Aorta (tissue), 5 donors: ENCODE results near the gene PPARA. TPM values are rescaled to one million over a fixed set of nuclear protein-coding genes. Genes with fewer than 3 reads are reported as not detected.
"Not testable (repeated sequence)": the region's sequence is repeated elsewhere in the genome, so short reads cannot be mapped to it uniquely, and the experiment has no call there.

Experiments
- ATAC-seq: fragments of 200-7000 bp; cut with Tn5 transposase; one replicate; pipeline ENCODE4 v1.9.1; 2022; ENCODE audit warnings: moderate library complexity; ENCODE audit not compliant: low FRiP score
- DNase-seq, 2 donors: peaks; one replicate each; pipeline ENCODE4 v3.0.0-alpha.2; 2020
- H3K27ac ChIP-seq, 2 donors: one replicate each; pipeline ENCODE4 v1.5.1; 2013; ENCODE audit warnings: low read length in 2 of 2, mild to moderate bottlenecking in 2 of 2, moderate library complexity in 2 of 2, control low read depth in 1 of 2, inconsistent platforms in 1 of 2, low read depth in 1 of 2
- H3K27me3 ChIP-seq, 2 donors: one replicate each; pipeline ENCODE4 v1.6.1; 2013; ENCODE audit warnings: control low read depth in 1 of 2, low read length in 1 of 2, mild to moderate bottlenecking in 1 of 2, moderate library complexity in 1 of 2; ENCODE audit not compliant: insufficient read depth in 2 of 2, control insufficient read depth in 1 of 2
- H3K36me3 ChIP-seq, 2 donors: one replicate each; pipeline ENCODE4 v1.6.1; 2013; ENCODE audit warnings: control low read depth in 1 of 2, low read length in 1 of 2, mild to moderate bottlenecking in 1 of 2; ENCODE audit not compliant: insufficient read depth in 2 of 2, control insufficient read depth in 1 of 2
- H3K4me1 ChIP-seq, 2 donors: one replicate each; pipeline ENCODE4 v1.6.1; 2013; ENCODE audit warnings: low read length in 2 of 2, control low read depth in 1 of 2, mild to moderate bottlenecking in 1 of 2, moderate library complexity in 1 of 2; ENCODE audit not compliant: insufficient read depth in 2 of 2, control insufficient read depth in 1 of 2
- H3K4me3 ChIP-seq, 2 donors: one replicate each; pipeline ENCODE4 v1.5.1; 2013; ENCODE audit warnings: low read length in 2 of 2, control low read depth in 1 of 2, mild to moderate bottlenecking in 1 of 2
- H3K9me3 ChIP-seq: one replicate; pipeline ENCODE4 v1.6.1; 2013; ENCODE audit warnings: mild to moderate bottlenecking, low read length; ENCODE audit not compliant: control insufficient read depth
- WGBS, 2 donors: extraction: QIAGEN DNeasy Blood & Tissue Kit; methylation state at CpG; one replicate each; pipeline ENCODE4 v1.1.7; 2013; 5-methylcytosine and 5-hydroxymethylcytosine counted together
- intact Hi-C, 2 donors: fragments of 100-400 bp; cut with DNase I; formaldehyde crosslinking; loops; one replicate each; pipeline versions ENCODE4 v1.14.2 to v1.15.0; 2022
- polyA plus RNA-seq, 2 donors: library from polyadenylated mRNA; stranded (reverse); fragments of 200-250 nt; gene quantifications; one replicate each; pipeline ENCODE4 v1.2.3, GENCODE V29; 2013
- total RNA-seq, 2 donors: library from RNA; stranded (reverse); fragmentation: NEBNext Ultra II Directional; extraction: Animal tissue kit (Norgen Biotek cat#: 25700); gene quantifications; one replicate each; pipeline ENCODE4 v1.2.1, GENCODE V29; 2021
- donor health status: healthy with polysubstance abuse.
- donor health status: Bipolar disorder and iron deficiency.
- donor health status: DM: no; HTN: no; CAD: no.
- donor health status: DM: no; HTN: no; CAD: no.
- donor health status: DM: yes; HTN: yes; CAD: no.

Gene PPARA
- total and polyA plus RNA-seq, 4 donors: 6.9 to 32.1 (median 19.7) TPM

DNA sequence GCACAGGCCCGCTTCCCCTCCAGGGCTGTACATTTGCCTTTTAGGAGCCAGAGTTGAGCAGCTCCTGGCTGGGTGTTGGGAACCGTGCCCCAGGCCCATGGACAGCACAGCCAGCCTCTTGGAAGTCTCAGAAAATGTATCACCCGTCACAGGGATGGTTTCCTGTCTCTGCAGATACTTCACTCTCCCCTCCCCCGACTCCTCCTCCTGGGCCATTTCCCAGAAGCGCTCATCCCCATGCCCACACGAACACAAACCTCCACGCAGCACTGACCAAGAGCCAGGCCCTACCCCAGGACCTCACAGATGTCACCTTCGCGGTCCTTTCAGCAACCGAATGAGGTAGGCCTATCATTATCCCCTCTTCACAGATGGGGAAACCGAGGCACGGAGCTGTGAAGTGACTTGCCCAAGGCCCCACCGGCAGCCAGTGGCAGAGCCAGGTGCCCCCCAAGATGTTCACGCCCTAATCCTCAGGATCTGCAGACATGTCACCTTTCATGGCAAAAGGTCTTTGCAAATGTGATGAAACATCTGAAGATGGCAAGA is 13.0 kb upstream of the PPARA start:
- intact Hi-C loops: no loop called here
- Histone ChIP-seq H3K9me3 (no peaks in the 10 kb centered on the region), H3K4me1 (no peaks in the 10 kb centered on the region), H3K27ac (no peak overlapping the region), H3K36me3 (no peaks in the 10 kb centered on the region), H3K27me3 (no peaks in the 10 kb centered on the region), H3K4me3 (no peak overlapping the region)
- 89 to 92% methylated on average over 13 to 14 of the region's 14 CpGs for WGBS, 2 donors
- DNase-seq (no peak), ATAC-seq (no peak)

DNA sequence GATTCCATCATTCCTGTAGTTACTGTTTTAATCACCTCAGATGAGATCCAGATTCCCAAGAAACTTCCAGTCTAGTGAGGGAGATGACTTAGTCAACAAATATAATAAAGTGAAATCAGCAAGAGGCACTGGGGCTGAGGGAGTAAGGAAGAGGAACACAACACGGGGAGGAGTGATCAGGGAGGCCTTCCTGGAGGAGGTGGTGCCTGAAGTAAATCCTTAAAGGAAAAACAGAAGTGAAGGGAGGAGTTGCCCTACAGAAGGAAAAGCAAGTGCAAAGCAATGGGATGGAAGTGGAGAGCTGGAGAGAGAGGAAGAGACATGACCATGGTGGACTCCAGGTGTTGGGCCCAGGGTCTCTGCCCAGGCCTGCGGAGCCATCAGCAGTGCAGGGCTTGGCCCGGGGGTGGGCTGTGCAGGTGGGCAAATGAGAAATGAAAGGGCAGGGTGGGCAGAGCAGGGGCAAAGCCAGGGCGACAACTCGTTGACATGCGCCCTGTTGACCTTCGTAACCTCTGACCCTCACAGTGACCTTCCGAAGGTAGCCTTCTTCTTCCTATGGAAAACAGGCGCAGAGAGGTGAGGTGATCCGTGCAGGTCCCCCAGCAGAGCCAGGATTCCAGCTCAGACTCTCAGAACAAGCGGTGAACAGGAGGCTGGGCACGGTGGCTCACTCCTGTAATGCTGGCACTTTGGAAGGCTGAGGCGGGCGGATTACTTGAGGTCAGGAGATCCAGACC is 12.1 kb upstream of the PPARA start:
- Histone ChIP-seq H3K9me3 (no peaks in the 10 kb centered on the region), H3K27ac (no peak overlapping the region), H3K27me3 (no peaks in the 10 kb centered on the region), H3K4me3 (no peak overlapping the region), H3K4me1 (no peaks in the 10 kb centered on the region), H3K36me3 (no peaks in the 10 kb centered on the region)
- no peak for ATAC-seq
- WGBS, 2 donors: 88 to 90% methylated on average over 14 of the region's 14 CpGs
- intact Hi-C loops: no loop called here
- DNase-seq: peak in 1 of 2 donors; percentile 40

DNA sequence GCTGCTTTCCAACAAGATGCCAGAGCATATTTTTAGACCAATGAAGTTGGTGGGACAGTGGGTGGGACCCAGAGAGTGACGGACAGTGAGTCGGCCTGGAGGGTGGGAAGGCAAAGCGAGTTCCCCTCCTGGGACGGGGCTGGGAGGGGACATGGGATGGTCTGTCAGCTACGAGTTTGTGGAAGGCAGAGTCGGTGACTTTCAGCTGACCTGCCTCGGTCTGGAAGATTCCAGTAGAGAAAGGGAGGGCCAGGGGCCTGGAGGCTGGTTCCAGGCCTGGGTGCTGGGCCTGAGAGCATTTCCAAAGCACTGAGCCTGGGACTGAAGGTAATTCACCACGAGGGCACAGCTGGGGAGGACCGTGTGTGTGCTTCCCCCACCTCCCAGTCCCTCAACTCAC is 10.9 kb upstream of the PPARA start:
- WGBS, 2 donors: 25 to 37% methylated on average over 8 to 9 of the region's 9 CpGs
- H3K27ac ChIP-seq, H3K4me1 ChIP-seq, H3K4me3 ChIP-seq, H3K27me3 ChIP-seq, H3K36me3 ChIP-seq, intact Hi-C loops, H3K9me3 ChIP-seq: not testable (repeated sequence)
- DNase-seq: peak; percentile 69 to 75
- ATAC-seq: peak; percentile 67

DNA sequence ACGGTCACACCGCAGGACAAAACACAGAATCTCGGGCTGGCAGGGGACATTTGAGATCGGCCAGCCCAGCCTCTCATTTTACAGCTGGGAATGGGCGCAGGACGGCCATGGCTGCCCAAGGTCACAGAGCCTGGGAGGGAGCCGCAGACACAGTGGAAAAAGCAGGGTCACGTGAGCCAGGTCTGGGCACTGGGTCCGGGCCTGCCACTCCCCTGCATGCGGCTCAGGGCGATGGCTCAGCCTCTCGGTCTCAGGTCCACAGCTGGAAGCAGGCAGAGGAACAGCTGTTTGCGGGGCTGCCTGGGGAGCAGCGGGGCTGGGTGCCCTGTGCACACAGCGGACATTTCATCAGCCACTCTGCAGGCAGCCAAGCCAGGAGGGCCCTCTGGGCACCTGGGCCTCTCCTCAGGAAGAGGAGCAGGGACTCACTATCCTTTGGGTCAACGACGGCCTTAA is 10.4 kb upstream of the PPARA start:
- 46 to 51% methylated on average over 17 of the region's 17 CpGs for WGBS, 2 donors
- Histone ChIP-seq H3K9me3 (no peaks in the 10 kb centered on the region), H3K27ac (no peak overlapping the region), H3K36me3 (no peaks in the 10 kb centered on the region), H3K27me3 (no peaks in the 10 kb centered on the region), H3K4me3 (no peak overlapping the region), H3K4me1 (no peaks in the 10 kb centered on the region)
- intact Hi-C loops: no loop called here
- ATAC-seq (no peak), DNase-seq (peak; percentile 66 to 76)

DNA sequence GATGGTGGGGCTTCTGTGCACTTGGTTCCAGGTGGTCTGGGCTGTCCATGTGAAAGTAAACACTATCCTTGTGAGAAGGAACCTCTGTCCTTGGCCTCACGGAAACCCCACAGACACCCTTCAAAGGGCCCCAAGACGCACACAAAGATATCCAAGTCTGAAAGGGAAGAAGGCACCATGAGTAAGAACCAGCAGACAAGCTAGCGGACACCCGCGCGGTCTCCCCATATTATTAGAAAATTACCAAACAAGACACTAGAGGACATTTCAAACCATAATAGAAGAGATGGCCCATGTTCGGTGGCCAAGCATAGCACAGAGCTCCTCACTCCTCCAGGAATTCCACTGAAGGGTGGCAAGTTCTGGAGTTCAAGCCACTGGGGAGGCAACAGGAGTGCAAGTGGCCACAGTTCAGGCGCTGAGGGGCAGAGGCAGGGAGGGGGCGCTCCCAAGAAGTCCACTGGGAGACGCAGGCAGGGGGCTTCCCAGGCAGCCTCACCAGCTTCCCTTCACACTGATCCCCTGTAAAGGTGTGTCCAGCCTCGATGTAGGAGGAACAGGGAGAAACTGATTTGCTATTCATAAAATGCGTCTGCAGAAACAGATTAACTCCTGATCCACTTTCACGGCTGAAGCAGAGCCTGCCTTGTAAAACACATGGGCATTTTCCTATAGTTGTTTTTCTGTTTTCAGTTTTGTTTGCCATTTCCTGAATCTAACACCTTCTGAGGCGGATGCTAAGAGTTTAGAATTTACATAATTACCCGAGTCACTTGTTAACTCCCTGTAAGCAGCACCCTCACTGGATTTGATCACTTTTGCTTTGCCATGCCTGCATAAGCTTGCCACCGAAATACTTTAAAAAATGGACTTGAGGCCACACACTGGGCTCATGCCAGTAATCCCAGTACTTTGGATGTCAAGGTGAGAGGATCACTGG is 9.1 kb upstream of the PPARA start:
- Histone ChIP-seq H3K36me3 (no peaks in the 10 kb centered on the region), H3K27me3 (no peaks in the 10 kb centered on the region), H3K9me3 (no peaks in the 10 kb centered on the region), H3K4me3 (no peak overlapping the region), H3K4me1 (no peaks in the 10 kb centered on the region), H3K27ac (no peak overlapping the region)
- ATAC-seq (no peak), DNase-seq (no peak)
- 94 to 95% methylated on average over 16 of the region's 16 CpGs for WGBS, 2 donors
- intact Hi-C loops: no loop called here

DNA sequence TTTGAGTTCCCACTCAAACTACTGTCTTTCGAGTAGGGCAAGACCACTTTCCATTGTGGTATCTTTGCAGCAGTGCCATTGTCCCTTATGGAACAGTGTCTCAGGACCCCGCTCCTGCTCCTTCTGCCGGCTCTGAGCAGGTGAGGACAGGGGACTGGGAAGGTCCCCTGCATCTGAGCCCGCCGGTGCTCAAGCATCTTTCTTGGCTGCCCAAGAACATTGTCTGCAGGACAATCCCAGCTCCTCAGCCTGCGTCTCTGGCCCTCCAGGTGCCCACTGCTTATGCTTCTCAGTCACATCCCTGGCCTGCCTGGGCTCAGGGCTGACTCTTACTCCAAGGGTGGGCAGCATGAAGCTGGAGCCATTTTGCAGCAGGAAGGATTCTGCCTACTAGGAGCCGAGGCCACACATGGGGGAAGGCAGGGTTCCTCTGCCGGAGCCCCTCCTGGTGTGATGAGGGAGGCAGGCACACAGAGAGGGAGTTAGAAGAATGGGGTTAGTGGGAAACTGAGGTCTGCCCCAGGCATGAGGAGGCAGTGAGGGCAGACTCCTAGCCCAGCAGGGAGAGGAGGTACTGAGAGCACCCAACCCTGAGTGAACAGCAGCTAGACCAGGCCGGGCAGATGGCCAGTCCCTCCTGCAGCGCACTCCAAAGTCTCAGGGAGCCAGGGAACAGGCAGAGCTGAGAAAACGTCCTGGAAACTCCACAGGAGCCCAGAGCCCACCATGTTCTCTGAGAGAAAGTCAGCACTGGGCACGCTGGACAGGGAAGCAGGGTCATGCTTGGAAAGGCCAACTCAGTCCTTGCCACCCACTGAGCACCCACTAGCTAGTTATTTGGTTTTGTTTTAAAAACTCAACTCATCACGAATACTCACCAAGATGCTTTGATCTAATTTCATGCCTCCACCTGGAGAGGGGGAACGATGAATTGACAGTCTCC is 7.5 kb upstream of the PPARA start:
- no peaks in the 10 kb centered on the region for H3K4me1 ChIP-seq
- no peaks in the 10 kb centered on the region for H3K36me3 ChIP-seq
- no peak overlapping the region for H3K27ac ChIP-seq
- no peak for ATAC-seq
- intact Hi-C loops: no loop called here
- no peak for DNase-seq
- H3K9me3 ChIP-seq: no peaks in the 10 kb centered on the region
- 80 to 83% methylated on average over 14 of the region's 14 CpGs for WGBS, 2 donors
- no peaks in the 10 kb centered on the region for H3K27me3 ChIP-seq
- no peak overlapping the region for H3K4me3 ChIP-seq

DNA sequence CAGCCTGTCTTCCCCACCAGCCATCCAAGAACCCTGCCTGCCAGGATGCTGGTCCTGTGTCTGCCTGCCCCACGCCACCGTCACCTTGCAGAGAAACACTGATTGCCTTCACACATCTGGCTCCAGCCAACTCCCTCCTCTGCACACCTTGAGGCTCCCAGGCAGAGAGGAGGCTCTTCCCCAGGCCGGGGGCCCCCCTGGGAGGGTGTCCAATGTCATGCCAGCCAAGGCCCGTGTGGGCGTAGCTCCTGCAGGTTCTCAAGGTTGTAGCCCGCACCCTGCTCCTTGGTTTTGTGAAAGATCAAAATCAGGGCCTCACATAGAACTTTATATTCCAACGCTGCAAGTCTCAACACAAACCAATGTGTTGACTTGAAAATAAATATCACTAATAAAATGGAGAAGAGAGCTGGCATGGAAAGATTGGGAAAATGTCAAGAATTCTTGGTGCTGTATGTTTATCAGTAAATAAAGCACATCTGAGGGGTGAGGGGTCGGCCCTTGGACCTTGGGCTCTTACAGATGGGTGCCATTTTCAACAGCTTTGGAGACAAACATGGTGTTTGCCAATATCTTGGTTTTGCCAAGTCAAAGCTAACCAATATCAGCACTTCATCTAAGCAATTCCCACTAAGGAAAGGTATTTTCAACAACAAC is 6.7 kb upstream of the PPARA start:
- Histone ChIP-seq H3K4me3 (no peak overlapping the region), H3K36me3 (no peaks in the 10 kb centered on the region), H3K27ac (no peak overlapping the region), H3K27me3 (no peaks in the 10 kb centered on the region), H3K9me3 (no peaks in the 10 kb centered on the region), H3K4me1 (no peaks in the 10 kb centered on the region)
- no peak for ATAC-seq
- intact Hi-C loops: no loop called here
- 82 to 84% methylated on average over 8 of the region's 8 CpGs for WGBS, 2 donors
- no peak for DNase-seq
